Activated CD4-positive, alpha-beta T cell treated with anti-CD3 and anti-CD28 coated beads for 36 hours (primary cell): ENCODE data around the gene MAP4. TPM values are rescaled to one million over a fixed set of nuclear protein-coding genes. Genes with fewer than 3 reads are reported as not detected.
A peak's percentile ranks its signal among the peaks of the same experiment; 100 is the strongest.

Experiments
- ATAC-seq: fragments of 200-7000 bp; cut with Tn5 transposase; one replicate; pipeline ENCODE4 v1.10.0; 2021; ENCODE audit warnings: mild to moderate bottlenecking, moderate library complexity
- CTCF ChIA-PET: fragments of 350-600 bp; sonication (Branson Sonifier 250); formaldehyde crosslinking; loops from one replicate; lab custom pipeline; 2021; ENCODE audit warnings: antibody characterized with exemption; lab: Charles Lee
- POLR2A ChIA-PET: fragments of 350-600 bp; sonication (Branson Sonifier 250); formaldehyde crosslinking; loops from one replicate; lab custom pipeline; 2021; ENCODE audit warnings: antibody characterized with exemption, inconsistent platforms; lab: Charles Lee
- DNase-seq: peaks from one replicate; pipeline ENCODE4 v3.0.0-alpha.2; 2020
- H3K27ac Mint-ChIP-seq: one replicate; pipeline ENCODE4 v1.8.0; 2021; ENCODE audit warnings: mixed read lengths
- H3K27me3 Mint-ChIP-seq: one replicate; pipeline ENCODE4 v1.8.0; 2021; ENCODE audit warnings: mixed read lengths
- H3K36me3 Mint-ChIP-seq: one replicate; pipeline ENCODE4 v1.8.0; 2021; ENCODE audit warnings: low read depth, mixed read lengths
- H3K4me1 Mint-ChIP-seq: one replicate; pipeline ENCODE4 v1.8.0; 2021; ENCODE audit warnings: mixed read lengths
- H3K4me3 Mint-ChIP-seq: one replicate; pipeline ENCODE4 v1.8.0; 2021; ENCODE audit warnings: mild to moderate bottlenecking, moderate library complexity, mixed read lengths
- H3K9me3 Mint-ChIP-seq: one replicate; pipeline ENCODE4 v1.8.0; 2021; ENCODE audit warnings: low read depth, mixed read lengths
- intact Hi-C, 2 experiments: fragments of 100-400 bp; cut with DNase I in 1 of 2; cut with micrococcal nuclease in 1 of 2; formaldehyde crosslinking; loops; one replicate each; pipeline versions ENCODE4 v1.14.2 to v1.15.1; 2022 to 2024; cut with DNase I, micrococcal nuclease
- total RNA-seq, 2 experiments: library from RNA; stranded (reverse); gene quantifications; one replicate each; pipeline ENCODE4 v1.2.3, GENCODE V29; 2021

Gene MAP4
- total RNA-seq, 2 experiments from 2014 or later, result 115 to 119 TPM

- intact Hi-C loops, result no loop called here
- ChIA-PET CTCF (interaction anchor here (1.0 to 2.3 kb wide), 5 partner anchors 18 to 210 kb away, joined by 3 to 6 read pairs (median 3); partner anchors contain the start of gene MAP4), POLR2A (no interaction called here)
- Mint-ChIP-seq H3K27ac (no peak overlapping the region), H3K36me3 (no peaks in the 10 kb centered on the region), H3K9me3 (no peaks in the 10 kb centered on the region), H3K4me1 (peaks cover 14% of the 10 kb centered on the region), H3K27me3 (no peaks in the 10 kb centered on the region), H3K4me3 (no peak overlapping the region)
- ATAC-seq, result peak; percentile 36
- DNase-seq, result no peak
Measured at GRCh38 chr3:48034000-48034516, 17.8 kb upstream of the MAP4 start.

- intact Hi-C loops, result no loop called here
- no peak for ATAC-seq
- no peak overlapping the region for H3K4me3 Mint-ChIP-seq
- no peaks in the 10 kb centered on the region for H3K36me3 Mint-ChIP-seq
- POLR2A ChIA-PET, result no interaction called here
- H3K27ac Mint-ChIP-seq, result no peak overlapping the region
- peaks cover 10% of the 10 kb centered on the region for H3K4me1 Mint-ChIP-seq
- H3K9me3 Mint-ChIP-seq, result no peaks in the 10 kb centered on the region
- H3K27me3 Mint-ChIP-seq, result no peaks in the 10 kb centered on the region
- CTCF ChIA-PET, result interaction anchor here (0.6 kb wide), 1 partner anchor 83 kb away, joined by 3 read pairs; no protein-coding TSS in a partner anchor
- no peak for DNase-seq
Measured at GRCh38 chr3:48030188-48030587, 14.0 kb upstream of the MAP4 start.

- Mint-ChIP-seq H3K27me3 (no peaks in the 10 kb centered on the region), H3K27ac (no peak overlapping the region), H3K4me1 (peaks cover under 1% of the 10 kb centered on the region), H3K4me3 (no peak overlapping the region), H3K36me3 (no peaks in the 10 kb centered on the region), H3K9me3 (no peaks in the 10 kb centered on the region)
- ChIA-PET POLR2A (interaction anchor here (0.5 kb wide), 2 partner anchors 53 to 677 kb away, joined by 3 read pairs; no protein-coding TSS in a partner anchor), CTCF (interaction anchor here (0.5 kb wide), 2 partner anchors 125 to 527 kb away, joined by 3 to 4 read pairs; no protein-coding TSS in a partner anchor)
- ATAC-seq (no peak), DNase-seq (no peak)
- intact Hi-C loops, result no loop called here
Measured at GRCh38 chr3:48026951-48027908, 11.0 kb upstream of the MAP4 start.

GRCh38 chr3:48026098-48026497 is 9.9 kb upstream of the MAP4 start:
- peaks cover 3% of the 10 kb centered on the region for H3K4me1 Mint-ChIP-seq
- DNase-seq (no peak), ATAC-seq (no peak)
- H3K27me3 Mint-ChIP-seq, result no peaks in the 10 kb centered on the region
- POLR2A ChIA-PET, result no interaction called here
- H3K9me3 Mint-ChIP-seq, result no peaks in the 10 kb centered on the region
- intact Hi-C loops, result no loop called here
- CTCF ChIA-PET, result no interaction called here
- no peaks in the 10 kb centered on the region for H3K36me3 Mint-ChIP-seq
- H3K4me3 Mint-ChIP-seq, result no peak overlapping the region
- no peak overlapping the region for H3K27ac Mint-ChIP-seq

- Mint-ChIP-seq H3K27ac (no peak overlapping the region), H3K4me3 (no peak overlapping the region), H3K9me3 (no peaks in the 10 kb centered on the region), H3K36me3 (no peaks in the 10 kb centered on the region), H3K4me1 (peaks cover 3% of the 10 kb centered on the region), H3K27me3 (no peaks in the 10 kb centered on the region)
- ChIA-PET CTCF (no interaction called here), POLR2A (no interaction called here)
- no peak for ATAC-seq
- intact Hi-C loops, result no loop called here
- no peak for DNase-seq
Measured at GRCh38 chr3:48024401-48024800, 8.2 kb upstream of the MAP4 start.

GRCh38 chr3:48023377-48023776 is 7.2 kb upstream of the MAP4 start:
- intact Hi-C loops, result no loop called here
- Mint-ChIP-seq H3K27ac (no peak overlapping the region), H3K4me3 (no peak overlapping the region), H3K36me3 (no peaks in the 10 kb centered on the region), H3K9me3 (no peaks in the 10 kb centered on the region), H3K4me1 (peaks cover 3% of the 10 kb centered on the region), H3K27me3 (no peaks in the 10 kb centered on the region)
- POLR2A ChIA-PET, result no interaction called here
- no peak for ATAC-seq
- CTCF ChIA-PET, result no interaction called here
- DNase-seq, result no peak

GRCh38 chr3:48022178-48022577 is 6.0 kb upstream of the MAP4 start:
- POLR2A ChIA-PET, result no interaction called here
- DNase-seq, result no peak
- peaks cover 9% of the 10 kb centered on the region for H3K4me1 Mint-ChIP-seq
- no peaks in the 10 kb centered on the region for H3K36me3 Mint-ChIP-seq
- CTCF ChIA-PET, result interaction anchor here (0.7 kb wide), 1 partner anchor 83 kb away, joined by 4 read pairs; no protein-coding TSS in a partner anchor
- intact Hi-C loops, result no loop called here
- no peak overlapping the region for H3K4me3 Mint-ChIP-seq
- ATAC-seq, result no peak
- H3K9me3 Mint-ChIP-seq, result no peaks in the 10 kb centered on the region
- no peak overlapping the region for H3K27ac Mint-ChIP-seq
- H3K27me3 Mint-ChIP-seq, result no peaks in the 10 kb centered on the region

- ChIA-PET POLR2A (interaction anchor here (0.6 kb wide), 1 partner anchor 170 kb away, joined by 3 read pairs; no protein-coding TSS in a partner anchor), CTCF (interaction anchor here (0.7 to 1.6 kb wide), 2 partner anchors 29 to 95 kb away, joined by 3 to 4 read pairs; no protein-coding TSS in a partner anchor)
- Mint-ChIP-seq H3K27me3 (no peaks in the 10 kb centered on the region), H3K27ac (no peak overlapping the region), H3K4me1 (peaks cover 36% of the 10 kb centered on the region), H3K36me3 (no peaks in the 10 kb centered on the region), H3K4me3 (no peak overlapping the region), H3K9me3 (no peaks in the 10 kb centered on the region)
- intact Hi-C loops, result no loop called here
- DNase-seq, result no peak
- no peak for ATAC-seq
Measured at GRCh38 chr3:48018841-48019240, 2.6 kb upstream of the MAP4 start.

GRCh38 chr3:48015431-48016180 is 610 bp downstream of the MAP4 start:
- intact Hi-C loops, result no loop called here
- Mint-ChIP-seq H3K4me1 (peaks cover 41% of the 10 kb centered on the region), H3K27me3 (no peaks in the 10 kb centered on the region), H3K27ac (peak overlapping the region; percentile 16), H3K36me3 (no peaks in the 10 kb centered on the region), H3K9me3 (no peaks in the 10 kb centered on the region), H3K4me3 (no peak overlapping the region)
- DNase-seq, result no peak
- POLR2A ChIA-PET, result no interaction called here
- no peak for ATAC-seq
- CTCF ChIA-PET, result interaction anchor here (0.6 to 1.0 kb wide), 2 partner anchors 18 to 24 kb away, joined by 3 to 4 read pairs; no protein-coding TSS in a partner anchor

- H3K36me3 Mint-ChIP-seq, result peaks cover 5% of the 10 kb centered on the region
Measured at GRCh38 chr3:48014358-48014757, 1.9 kb downstream of the MAP4 start.

More at GRCh38 chr3:48014358-48014757, 1.9 kb downstream of the MAP4 start:
- intact Hi-C loops, result no loop called here
- H3K27ac Mint-ChIP-seq, result no peak overlapping the region
- no peaks in the 10 kb centered on the region for H3K9me3 Mint-ChIP-seq
- H3K27me3 Mint-ChIP-seq, result no peaks in the 10 kb centered on the region
- no peak overlapping the region for H3K4me3 Mint-ChIP-seq
- no peak for ATAC-seq
- ChIA-PET POLR2A (no interaction called here), CTCF (interaction anchor here (1.0 to 1.7 kb wide), 2 partner anchors 22 to 25 kb away, joined by 3 to 6 read pairs; no protein-coding TSS in a partner anchor)
- DNase-seq, result no peak
- H3K4me1 Mint-ChIP-seq, result peaks cover 41% of the 10 kb centered on the region
